RWPE1 (cell line): ENCODE measurements around the gene NECAP2.

Experiments used
- CTCF ChIA-PET: fragments of 350-600 bp; sonication (Branson Sonifier 250); formaldehyde crosslinking; extraction: SDS; loops from one replicate; lab custom pipeline; 2021; lab: Yijun Ruan, JAX
- POLR2A ChIA-PET: fragments of 400-600 bp; formaldehyde crosslinking; extraction: SDS; loops from one replicate; lab custom pipeline; 2020; ENCODE audit warnings: antibody characterized with exemption; ENCODE audit not compliant: low non-redundant PET; lab: Yijun Ruan, JAX
- DNase-seq: peaks from one replicate; pipeline ENCODE4 v3.0.0; 2012; ENCODE audit warnings: low spot score
- H3K27ac ChIP-seq: fragments of 450-650 bp; 2 replicates; pipeline ENCODE4 v1.5.1; 2017
- TF ChIP-seq, protein P1 (sequence below): fragments of 450-650 bp; conservative IDR thresholded peaks from 2 replicates; pipeline ENCODE4 v1.5.1; 2017; ENCODE audit warnings: low read depth, mild to moderate bottlenecking

NECAP2 gene

DNA sequence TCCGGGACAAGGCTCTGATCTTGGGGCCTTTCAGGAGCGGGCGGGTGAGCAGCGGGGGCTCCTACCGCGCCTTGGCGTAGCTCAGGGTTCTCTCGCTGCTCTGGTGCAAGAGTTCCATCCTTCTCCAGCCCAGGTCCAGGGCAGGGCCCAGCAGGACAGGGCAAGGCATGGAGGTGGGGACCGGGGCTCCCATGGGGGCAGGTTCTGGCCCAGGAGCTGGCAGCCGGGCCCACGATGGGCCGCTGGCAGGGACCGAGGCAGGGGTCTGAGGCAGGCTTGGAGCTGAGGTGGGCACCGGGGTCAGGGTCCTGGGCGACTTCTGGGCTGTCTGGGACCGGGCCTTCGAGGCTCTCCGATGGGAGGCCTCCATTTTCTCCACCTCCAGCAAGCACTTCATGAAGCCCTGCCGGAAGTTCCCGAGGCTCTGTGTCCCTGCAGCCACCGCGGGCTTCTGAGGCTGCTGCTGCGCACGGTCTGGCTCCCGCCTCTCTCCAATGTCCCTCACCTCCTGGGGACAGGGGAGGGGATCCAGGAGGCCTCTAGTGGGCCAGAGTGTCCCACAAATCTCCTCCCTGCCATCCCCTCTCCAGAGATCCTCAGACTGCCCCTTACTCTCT, 30.9 kb upstream of the NECAP2 start:
- CTCF ChIA-PET: no interaction called here
- TF ChIP-seq, protein P1, sequence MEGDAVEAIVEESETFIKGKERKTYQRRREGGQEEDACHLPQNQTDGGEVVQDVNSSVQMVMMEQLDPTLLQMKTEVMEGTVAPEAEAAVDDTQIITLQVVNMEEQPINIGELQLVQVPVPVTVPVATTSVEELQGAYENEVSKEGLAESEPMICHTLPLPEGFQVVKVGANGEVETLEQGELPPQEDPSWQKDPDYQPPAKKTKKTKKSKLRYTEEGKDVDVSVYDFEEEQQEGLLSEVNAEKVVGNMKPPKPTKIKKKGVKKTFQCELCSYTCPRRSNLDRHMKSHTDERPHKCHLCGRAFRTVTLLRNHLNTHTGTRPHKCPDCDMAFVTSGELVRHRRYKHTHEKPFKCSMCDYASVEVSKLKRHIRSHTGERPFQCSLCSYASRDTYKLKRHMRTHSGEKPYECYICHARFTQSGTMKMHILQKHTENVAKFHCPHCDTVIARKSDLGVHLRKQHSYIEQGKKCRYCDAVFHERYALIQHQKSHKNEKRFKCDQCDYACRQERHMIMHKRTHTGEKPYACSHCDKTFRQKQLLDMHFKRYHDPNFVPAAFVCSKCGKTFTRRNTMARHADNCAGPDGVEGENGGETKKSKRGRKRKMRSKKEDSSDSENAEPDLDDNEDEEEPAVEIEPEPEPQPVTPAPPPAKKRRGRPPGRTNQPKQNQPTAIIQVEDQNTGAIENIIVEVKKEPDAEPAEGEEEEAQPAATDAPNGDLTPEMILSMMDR: no peak
- POLR2A ChIA-PET: no interaction called here
- no peak for DNase-seq
- no peak overlapping the region for H3K27ac ChIP-seq

DNA sequence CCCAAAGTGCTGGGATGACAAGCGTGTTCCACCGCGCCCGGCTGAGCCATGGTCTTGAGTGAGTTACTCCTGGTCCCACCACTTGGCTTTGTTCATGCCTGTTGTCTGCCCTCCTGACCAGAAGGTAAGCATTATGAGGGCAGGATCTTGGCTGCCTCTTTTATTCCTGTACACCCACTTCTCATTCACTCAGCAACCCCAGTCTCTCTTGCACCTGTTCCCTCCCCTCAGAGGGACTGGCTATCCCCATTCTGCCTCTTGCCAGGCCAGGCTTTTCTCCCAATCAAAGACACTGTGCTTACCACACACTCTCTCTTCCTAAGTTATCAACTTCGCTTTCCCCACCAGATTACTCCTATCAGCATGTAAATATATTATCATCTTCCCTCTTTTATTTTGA, 29.7 kb upstream of the NECAP2 start:
- TF ChIP-seq, protein P1: no peak
- ChIA-PET POLR2A (no interaction called here), CTCF (interaction anchor here (0.6 kb wide), 1 partner anchor 14 kb away, joined by 4 read pairs; no protein-coding TSS in a partner anchor)
- H3K27ac ChIP-seq: no peak overlapping the region
- DNase-seq: no peak

- ChIA-PET POLR2A (no interaction called here), CTCF (no interaction called here)
- no peak overlapping the region for H3K27ac ChIP-seq
- no peak for DNase-seq
- TF ChIP-seq, protein P1: no peak
Measured at GRCh38 chr1:16413191-16413590, 27.3 kb upstream of the NECAP2 start.

GRCh38 chr1:16418823-16419425, 21.6 kb upstream of the NECAP2 start:
- CTCF ChIA-PET: interaction anchor here (0.6 kb wide), 1 partner anchor 223 kb away, joined by 3 read pairs; no protein-coding TSS in a partner anchor
- POLR2A ChIA-PET: no interaction called here
- H3K27ac ChIP-seq: no peak overlapping the region

DNA sequence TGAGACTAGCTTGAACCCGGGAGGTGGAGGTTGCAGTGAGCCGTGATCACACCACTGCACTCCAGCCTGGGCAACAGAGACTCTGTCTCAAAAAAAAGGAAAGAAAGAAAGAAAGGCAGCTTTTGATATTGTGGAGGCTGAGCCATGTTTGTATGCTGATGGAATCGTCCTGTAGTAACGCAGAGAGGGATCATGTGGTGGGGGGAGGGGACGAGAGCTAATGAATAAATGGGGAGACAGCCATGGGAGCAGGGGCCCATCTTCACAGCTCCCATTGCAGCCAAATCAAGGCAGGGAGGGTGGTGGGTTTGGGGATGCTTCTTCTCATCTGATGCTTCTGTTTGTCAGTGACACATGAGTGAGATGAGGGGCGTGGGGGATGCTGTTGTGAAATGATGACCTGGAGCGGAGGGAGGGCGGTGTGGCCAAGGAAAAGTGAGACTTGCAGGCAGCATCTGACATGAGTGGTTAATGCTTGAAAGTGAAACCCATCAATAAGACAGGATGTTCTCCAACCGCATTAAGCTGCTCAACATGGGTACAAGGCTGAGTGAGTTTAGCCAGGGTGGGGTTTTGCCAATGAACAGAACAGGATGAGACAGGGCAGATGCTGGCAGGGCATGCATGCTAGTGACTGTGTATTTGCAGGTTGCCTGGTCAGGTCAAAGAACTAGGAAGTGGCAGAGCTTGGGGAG, 20.0 kb upstream of the NECAP2 start:
- ChIA-PET POLR2A (no interaction called here), CTCF (no interaction called here)
- DNase-seq: no peak
- no peak overlapping the region for H3K27ac ChIP-seq
- TF ChIP-seq, protein P1: no peak

More at GRCh38 chr1:16418823-16419425, 21.6 kb upstream of the NECAP2 start:
- TF ChIP-seq, protein P1: no peak
- no peak for DNase-seq

DNA sequence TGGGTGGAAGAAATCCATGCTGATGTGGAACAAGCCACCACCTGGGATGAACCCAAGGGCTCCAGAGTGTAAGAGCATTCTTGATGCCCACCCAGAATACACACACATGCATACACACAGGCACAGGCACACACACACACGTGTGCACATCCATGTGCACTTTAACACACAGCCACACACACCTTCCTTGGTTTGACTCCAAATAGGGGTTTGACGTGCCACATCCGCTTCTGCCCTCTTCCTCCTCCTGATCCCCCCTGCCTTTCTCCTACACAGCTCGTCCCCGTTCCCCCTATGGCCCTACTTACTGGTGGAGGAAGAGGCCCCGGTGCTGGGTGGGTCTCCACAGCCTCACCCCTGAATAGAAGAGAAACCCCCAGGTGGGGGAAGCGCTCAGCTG, 19.3 kb upstream of the NECAP2 start:
- TF ChIP-seq, protein P1: no peak
- POLR2A ChIA-PET: no interaction called here
- CTCF ChIA-PET: no interaction called here
- no peak overlapping the region for H3K27ac ChIP-seq
- no peak for DNase-seq
